ENCODE measurements around the gene ZSWIM3. TPM values are rescaled to one million over a fixed set of nuclear protein-coding genes. Genes with fewer than 3 reads are reported as not detected.

ZSWIM3 gene
- total and polyA plus RNA-seq, 2 of the 8 experiments (the other 6 are each of a cell fraction or from before 2014, with no cell fraction given) = 5.5 to 6.9 TPM

GRCh38 chr20:45925821-45926506 is 68.5 kb downstream of the ZSWIM3 start (continued):
- no peak for TF ChIP-seq RFX5 (IDR thresholded peaks at IDR 0.05; ENCODE audit: borderline replicate concordance, low read depth, low read length)
- no peak for TF ChIP-seq TAF1 (IDR thresholded peaks at IDR 0.05; ENCODE audit: low read depth, low read length)
- TF ChIP-seq, protein P1, sequence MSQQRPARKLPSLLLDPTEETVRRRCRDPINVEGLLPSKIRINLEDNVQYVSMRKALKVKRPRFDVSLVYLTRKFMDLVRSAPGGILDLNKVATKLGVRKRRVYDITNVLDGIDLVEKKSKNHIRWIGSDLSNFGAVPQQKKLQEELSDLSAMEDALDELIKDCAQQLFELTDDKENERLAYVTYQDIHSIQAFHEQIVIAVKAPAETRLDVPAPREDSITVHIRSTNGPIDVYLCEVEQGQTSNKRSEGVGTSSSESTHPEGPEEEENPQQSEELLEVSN (IDR thresholded peaks at IDR 0.05) = no peak
